T-helper 2 cell treated with Interferon-gamma antibody and Interleukin-4, amounts not matched to agents 5 μg/mL and 100 μg/mL, for 36 hours (primary cell): ENCODE data around the gene ICE1.

ENCODE experiments used
- DNase-seq: peaks from one replicate; pipeline ENCODE4 v3.0.0; 2021; ENCODE audit warnings: low spot score
- H3K27ac Mint-ChIP-seq: one replicate; pipeline ENCODE4 v1.8.0; 2021; ENCODE audit warnings: mild to moderate bottlenecking, mixed read lengths
- H3K27me3 Mint-ChIP-seq: one replicate; pipeline ENCODE4 v1.8.0; 2021; ENCODE audit warnings: low read depth, mixed read lengths
- H3K36me3 Mint-ChIP-seq: one replicate; pipeline ENCODE4 v1.8.0; 2021; ENCODE audit warnings: low read depth, mixed read lengths
- H3K4me1 Mint-ChIP-seq: one replicate; pipeline ENCODE4 v1.8.0; 2021; ENCODE audit warnings: low read depth, mixed read lengths
- H3K4me3 Mint-ChIP-seq: one replicate; pipeline ENCODE4 v1.8.0; 2022; ENCODE audit warnings: mild to moderate bottlenecking, moderate library complexity, mixed read lengths
- H3K9me3 Mint-ChIP-seq: one replicate; pipeline ENCODE4 v1.8.0; 2021; ENCODE audit warnings: mixed read lengths

The ICE1 gene

DNA sequence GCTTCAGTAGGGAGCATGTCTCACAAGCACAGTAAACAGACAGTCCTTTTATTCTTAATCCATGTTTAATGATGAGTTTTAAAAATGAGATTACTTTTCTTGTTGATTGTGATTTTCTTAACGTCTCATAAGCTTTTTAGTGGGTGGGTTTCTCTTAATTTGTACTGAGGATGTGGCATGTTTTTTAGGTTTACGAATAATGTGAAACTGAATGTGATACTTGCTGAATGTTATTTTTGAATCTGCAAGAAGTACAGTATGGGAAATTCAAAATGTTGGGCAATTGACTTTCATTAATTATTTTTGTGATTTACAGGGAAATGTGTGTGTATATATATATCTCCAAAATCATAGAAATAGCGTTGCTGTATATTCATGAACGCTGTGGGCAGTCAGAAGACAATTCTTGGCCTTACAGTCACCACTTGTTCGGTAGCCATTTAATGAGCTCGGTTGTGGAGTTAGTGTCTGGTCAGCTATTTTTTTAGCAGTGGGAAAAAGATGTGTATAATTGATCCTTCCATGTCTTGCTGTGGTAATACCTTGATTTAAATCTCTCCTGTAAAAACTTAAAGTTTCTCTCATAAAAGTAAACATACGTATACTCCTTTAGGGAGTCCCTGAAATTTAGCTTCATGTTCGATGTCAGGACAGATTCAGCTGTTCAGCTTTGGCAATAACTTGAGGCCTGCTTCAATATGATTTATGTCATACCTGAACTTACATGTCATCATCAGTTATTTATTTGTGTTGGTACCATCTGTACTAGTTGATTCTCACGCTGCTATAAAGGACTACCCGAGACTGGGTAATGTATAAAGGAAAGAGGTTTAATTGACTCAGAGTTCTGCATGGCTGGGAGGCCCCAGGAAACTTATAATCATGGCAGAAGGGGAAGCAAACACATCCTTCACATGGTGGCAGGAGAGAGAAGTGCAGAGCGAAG, 15.0 kb downstream of the ICE1 start:
- Mint-ChIP-seq H3K4me1 (peaks cover 18% of the 10 kb centered on the region), H3K27ac (peak overlapping the region; percentile 2), H3K27me3 (no peaks in the 10 kb centered on the region), H3K9me3 (no peaks in the 10 kb centered on the region), H3K36me3 (peaks cover 11% of the 10 kb centered on the region), H3K4me3 (peak overlapping the region; percentile 25)
- DNase-seq, result no peak

- peaks cover 30% of the 10 kb centered on the region for H3K36me3 Mint-ChIP-seq
- no peak overlapping the region for H3K4me3 Mint-ChIP-seq
- no peaks in the 10 kb centered on the region for H3K4me1 Mint-ChIP-seq
- DNase-seq, result no peak
- no peaks in the 10 kb centered on the region for H3K9me3 Mint-ChIP-seq
- H3K27ac Mint-ChIP-seq, result no peak overlapping the region
- no peaks in the 10 kb centered on the region for H3K27me3 Mint-ChIP-seq
These were observed 29.4 kb downstream of the ICE1 start for GRCh38 chr5:5451863-5452262.

DNA sequence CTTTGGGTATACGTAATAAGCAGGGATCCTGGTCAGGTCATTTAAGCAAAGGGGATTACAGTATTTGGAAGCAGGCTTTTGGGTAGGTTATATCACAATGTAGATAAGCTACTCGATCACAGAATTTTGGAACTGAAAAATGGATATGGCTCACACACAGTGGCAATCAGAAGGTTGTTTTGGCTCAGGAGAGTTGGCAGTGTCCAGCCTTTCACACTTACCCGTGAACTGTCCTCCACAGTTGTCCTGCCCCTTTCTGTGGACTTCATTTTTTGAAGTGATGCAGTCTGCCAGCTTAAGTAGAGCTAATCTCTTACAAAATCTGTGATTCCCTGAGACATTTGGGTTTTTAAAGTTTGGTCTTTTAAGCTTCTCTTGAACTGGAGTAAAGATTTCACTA, 30.7 kb downstream of the ICE1 start:
- no peaks in the 10 kb centered on the region for H3K4me1 Mint-ChIP-seq

GRCh38 chr5:5454391-5454790, 31.9 kb downstream of the ICE1 start:
- Mint-ChIP-seq H3K27ac (no peak overlapping the region), H3K4me3 (no peak overlapping the region), H3K27me3 (no peaks in the 10 kb centered on the region), H3K4me1 (no peaks in the 10 kb centered on the region), H3K36me3 (peaks cover 32% of the 10 kb centered on the region), H3K9me3 (no peaks in the 10 kb centered on the region)
- DNase-seq, result no peak

More for the DNA sequence above, 30.7 kb downstream of the ICE1 start:
- DNase-seq, result no peak
- Mint-ChIP-seq H3K27me3 (no peaks in the 10 kb centered on the region), H3K4me3 (no peak overlapping the region), H3K27ac (no peak overlapping the region), H3K36me3 (peaks cover 29% of the 10 kb centered on the region), H3K9me3 (no peaks in the 10 kb centered on the region)

GRCh38 chr5:5456858-5457257, 34.4 kb downstream of the ICE1 start:
- no peaks in the 10 kb centered on the region for H3K4me1 Mint-ChIP-seq
- no peak overlapping the region for H3K27ac Mint-ChIP-seq
- no peaks in the 10 kb centered on the region for H3K9me3 Mint-ChIP-seq
- H3K27me3 Mint-ChIP-seq, result no peaks in the 10 kb centered on the region
- DNase-seq, result no peak
- no peak overlapping the region for H3K4me3 Mint-ChIP-seq
- H3K36me3 Mint-ChIP-seq, result peaks cover 41% of the 10 kb centered on the region

DNA sequence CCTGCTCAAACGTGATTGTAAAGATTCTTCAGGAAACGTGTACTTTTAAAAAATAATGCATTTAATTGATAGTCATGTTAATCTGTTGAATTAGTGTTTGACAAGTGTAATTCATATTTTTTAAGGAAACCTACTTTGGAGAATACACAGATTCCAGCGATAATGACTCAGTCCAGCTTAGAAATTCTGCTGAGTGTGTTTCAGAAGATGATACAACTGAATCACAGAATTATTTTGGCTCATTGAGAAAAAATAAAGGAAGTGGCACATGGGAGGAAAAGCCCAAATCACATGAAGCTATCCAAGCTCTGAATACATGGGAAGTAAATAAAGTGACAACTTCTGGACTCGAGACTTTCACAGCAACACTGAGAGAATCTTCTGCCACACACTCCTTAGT, 37.8 kb downstream of the ICE1 start:
- no peak for DNase-seq
- Mint-ChIP-seq H3K27ac (no peak overlapping the region), H3K36me3 (peaks cover 57% of the 10 kb centered on the region), H3K27me3 (no peaks in the 10 kb centered on the region), H3K4me1 (no peaks in the 10 kb centered on the region), H3K4me3 (no peak overlapping the region), H3K9me3 (no peaks in the 10 kb centered on the region)

DNA sequence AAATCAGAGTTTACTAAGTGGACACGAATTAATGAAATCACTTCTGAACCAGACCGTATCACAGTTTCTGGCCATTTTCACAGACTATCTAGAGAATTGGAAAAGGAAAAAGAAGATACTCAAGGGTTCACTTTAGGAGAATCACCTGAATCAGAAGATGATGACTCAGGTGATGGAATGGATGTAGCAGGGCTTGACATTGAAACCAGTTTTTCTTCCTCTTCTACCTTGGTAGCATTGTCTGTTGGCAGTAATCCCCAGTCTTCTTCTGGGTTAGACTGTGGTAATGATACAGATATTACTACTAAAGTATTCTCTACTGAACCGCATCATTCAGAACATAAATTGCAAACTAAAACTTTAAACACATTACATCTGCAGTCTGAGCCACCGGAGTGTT, 38.5 kb downstream of the ICE1 start:
- Mint-ChIP-seq H3K9me3 (no peaks in the 10 kb centered on the region), H3K36me3 (peaks cover 54% of the 10 kb centered on the region), H3K27ac (no peak overlapping the region), H3K4me3 (no peak overlapping the region), H3K4me1 (no peaks in the 10 kb centered on the region), H3K27me3 (no peaks in the 10 kb centered on the region)
- DNase-seq, result no peak

- Mint-ChIP-seq H3K4me1 (peaks cover 6% of the 10 kb centered on the region), H3K27me3 (no peaks in the 10 kb centered on the region), H3K27ac (no peak overlapping the region), H3K9me3 (no peaks in the 10 kb centered on the region), H3K4me3 (no peak overlapping the region), H3K36me3 (peaks cover 51% of the 10 kb centered on the region)
- no peak for DNase-seq
These were observed 41.7 kb downstream of the ICE1 start for GRCh38 chr5:5464036-5464715.

DNA sequence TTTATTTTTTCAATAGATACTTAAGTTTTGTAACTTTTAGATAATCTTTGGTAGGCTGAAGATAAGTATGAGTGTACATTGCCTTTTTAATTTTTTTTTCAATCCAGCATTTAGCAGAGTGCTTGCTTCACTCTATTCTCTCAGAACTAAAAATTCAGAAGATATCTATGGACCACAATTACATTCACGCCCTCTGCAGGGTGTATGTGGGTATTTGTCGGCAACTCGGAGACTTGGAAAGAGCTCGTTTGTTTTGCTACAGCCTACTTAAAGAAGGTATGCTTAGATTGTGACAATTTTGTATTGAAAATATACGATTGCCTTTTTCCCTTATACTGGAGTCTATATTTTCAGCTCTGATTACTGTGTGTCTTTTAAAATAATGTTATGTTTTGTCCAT, 43.8 kb downstream of the ICE1 start:
- no peak for DNase-seq
- Mint-ChIP-seq H3K4me1 (peaks cover 6% of the 10 kb centered on the region), H3K36me3 (peaks cover 33% of the 10 kb centered on the region), H3K4me3 (no peak overlapping the region), H3K27me3 (no peaks in the 10 kb centered on the region), H3K9me3 (no peaks in the 10 kb centered on the region), H3K27ac (no peak overlapping the region)

DNA sequence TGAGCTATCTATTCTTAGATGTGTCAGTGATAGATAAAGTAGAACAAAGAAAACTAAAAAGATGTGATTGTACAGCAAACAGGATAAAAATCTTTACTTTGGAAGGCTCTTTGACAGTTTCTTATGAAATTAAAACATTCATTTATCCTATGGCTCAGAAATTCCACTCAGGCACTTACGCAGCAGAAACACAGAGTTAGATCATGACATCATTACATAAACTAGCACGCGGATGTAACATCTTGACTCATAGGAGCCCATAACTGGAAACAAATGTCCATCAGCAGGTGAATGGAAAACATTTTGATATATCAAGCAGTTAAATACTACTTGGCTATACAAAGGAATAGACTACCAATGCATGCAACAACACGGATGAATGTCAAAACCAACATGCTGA, 45.3 kb downstream of the ICE1 start:
- Mint-ChIP-seq H3K4me1 (peaks cover 6% of the 10 kb centered on the region), H3K36me3 (peaks cover 22% of the 10 kb centered on the region), H3K4me3 (no peak overlapping the region), H3K9me3 (no peaks in the 10 kb centered on the region), H3K27ac (no peak overlapping the region), H3K27me3 (no peaks in the 10 kb centered on the region)
- DNase-seq, result no peak

- Mint-ChIP-seq H3K4me3 (no peak overlapping the region), H3K9me3 (no peaks in the 10 kb centered on the region), H3K27ac (no peak overlapping the region), H3K4me1 (peaks cover 6% of the 10 kb centered on the region), H3K27me3 (no peaks in the 10 kb centered on the region), H3K36me3 (peaks cover 26% of the 10 kb centered on the region)
- DNase-seq, result no peak
These were observed 48.5 kb downstream of the ICE1 start for GRCh38 chr5:5470933-5471332.

- H3K27ac Mint-ChIP-seq, result no peak overlapping the region
- H3K4me1 Mint-ChIP-seq, result no peaks in the 10 kb centered on the region
- peaks cover 32% of the 10 kb centered on the region for H3K36me3 Mint-ChIP-seq
- peaks cover 2% of the 10 kb centered on the region for H3K9me3 Mint-ChIP-seq
- no peak overlapping the region for H3K4me3 Mint-ChIP-seq
- no peaks in the 10 kb centered on the region for H3K27me3 Mint-ChIP-seq
- no peak for DNase-seq
These were observed 50.7 kb downstream of the ICE1 start for GRCh38 chr5:5473226-5473625.

DNA sequence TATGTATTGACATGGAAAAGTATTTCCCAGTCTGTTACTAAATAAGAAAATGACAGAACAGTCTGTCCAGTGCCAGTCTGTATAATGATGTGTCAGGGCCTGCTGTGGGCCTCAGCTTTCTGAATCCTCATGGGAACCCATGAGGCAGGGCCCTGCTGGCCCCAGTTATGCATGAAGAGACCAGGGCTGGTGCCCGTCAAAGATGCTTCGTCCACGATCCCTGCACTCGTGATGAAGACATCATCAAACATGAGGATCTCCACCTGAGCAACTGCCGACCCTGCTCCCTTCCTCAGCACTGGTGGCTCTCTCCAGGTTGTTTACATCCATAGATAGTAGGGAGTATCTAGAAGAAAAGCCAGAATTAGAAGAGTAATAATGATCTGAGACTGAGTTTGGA, 52.5 kb downstream of the ICE1 start:
- Mint-ChIP-seq H3K4me1 (no peaks in the 10 kb centered on the region), H3K27ac (no peak overlapping the region)
- no peak for DNase-seq

GRCh38 chr5:5475975-5476374, 53.5 kb downstream of the ICE1 start:
- Mint-ChIP-seq H3K36me3 (peaks cover 52% of the 10 kb centered on the region), H3K4me1 (peaks cover 7% of the 10 kb centered on the region), H3K27ac (no peak overlapping the region), H3K9me3 (peaks cover 3% of the 10 kb centered on the region), H3K27me3 (no peaks in the 10 kb centered on the region), H3K4me3 (no peak overlapping the region)
- DNase-seq, result no peak

More for the DNA sequence above, 52.5 kb downstream of the ICE1 start:
- peaks cover 3% of the 10 kb centered on the region for H3K9me3 Mint-ChIP-seq
- H3K36me3 Mint-ChIP-seq, result peaks cover 50% of the 10 kb centered on the region
- H3K4me3 Mint-ChIP-seq, result no peak overlapping the region
- no peaks in the 10 kb centered on the region for H3K27me3 Mint-ChIP-seq
